ENCODE measurements around the gene DUSP8.

Gene DUSP8

GRCh38 chr11:1559111-1559951 is 12.7 kb downstream of the DUSP8 start:
- no CpG with 5 or more reads among the region's 29 CpGs for WGBS, 2 donors (ENCODE audit: extremely low coverage in 2 of 2, insufficient read length in 2 of 2, insufficient replicate concordance in 1 of 2)
- Histone ChIP-seq H3K27me3 (ENCODE audit: control insufficient read depth in 3 of 3, insufficient read depth in 3 of 3, low read depth in 1 of 3, low read length in 3 of 3) (peaks cover 2 to 39% (median 33%) of the 10 kb centered on the region in 3 experiments), H3K79me1 (ENCODE audit: low read depth, low read length) (peaks cover 3% of the 10 kb centered on the region), H3K4me1 (ENCODE audit: control insufficient read depth in 2 of 2, insufficient read depth in 1 of 2, low read depth in 1 of 2, low read length in 2 of 2) (peaks cover 2 to 16% of the 10 kb centered on the region in 2 donors), H3K9ac (ENCODE audit: low read depth, low read length, poor library complexity) (peak overlapping the region; percentile 1), H2BK15ac (ENCODE audit: low read length) (no peak overlapping the region), H2BK5ac (ENCODE audit: low read length) (peak overlapping the region; percentile 42), H3K23ac (ENCODE audit: low read depth, low read length, poor library complexity) (peak overlapping the region; percentile 3), H2BK120ac (ENCODE audit: low read depth, low read length) (no peak overlapping the region), H3K4me2 (ENCODE audit: insufficient read depth, low read length, poor library complexity, severe bottlenecking) (no peak overlapping the region), H3K14ac (ENCODE audit: low read length) (peak overlapping the region; percentile 94), H3K18ac (ENCODE audit: low read length) (peak overlapping the region; percentile 71), H3K4ac (ENCODE audit: low read length) (peak overlapping the region; percentile 53), H2AFZ (ENCODE audit: low read length) (no peak overlapping the region), H3K9me3 (replicated peaks in 1 of 2; ENCODE audit: control insufficient read depth in 2 of 2, insufficient read depth in 1 of 2, low read depth in 1 of 2, low read length in 2 of 2) (peaks cover 0 to 3% of the 10 kb centered on the region in 2 donors), H2BK12ac (ENCODE audit: low read length) (peak overlapping the region; percentile 31), H4K8ac (ENCODE audit: low read depth, low read length) (no peak overlapping the region), H2AK5ac (ENCODE audit: low read depth, low read length) (peak overlapping the region; percentile 84), H3K27ac (replicated peaks; ENCODE audit: low read length) (no peak overlapping the region), H3K4me3 (ENCODE audit: low read length in 2 of 2) (no peak overlapping the region), H3K36me3 (replicated peaks in 1 of 2; ENCODE audit: control insufficient read depth in 2 of 2, insufficient read depth in 2 of 2, low read length in 2 of 2) (peaks cover 0 to 8% of the 10 kb centered on the region in 2 donors), H4K91ac (ENCODE audit: low read depth, low read length, poor library complexity) (no peak overlapping the region)
- DNase-seq (ENCODE audit: low spot score) = no peak

- H3K4ac ChIP-seq (ENCODE audit: low read length) = no peak overlapping the region
- peak overlapping the region; percentile 94 for H3K14ac ChIP-seq (ENCODE audit: low read length)
- no peak overlapping the region for H2BK5ac ChIP-seq (ENCODE audit: low read length)
- H3K27me3 ChIP-seq (ENCODE audit: control insufficient read depth in 3 of 3, insufficient read depth in 3 of 3, low read depth in 1 of 3, low read length in 3 of 3) = peaks cover 2 to 44% (median 37%) of the 10 kb centered on the region in 3 experiments
- no CpG with 5 or more reads among the region's 12 CpGs for WGBS, 2 donors (ENCODE audit: extremely low coverage in 2 of 2, insufficient read length in 2 of 2, insufficient replicate concordance in 1 of 2)
- peak overlapping the region; percentile 44 for H3K18ac ChIP-seq (ENCODE audit: low read length)
- H3K23ac ChIP-seq (ENCODE audit: low read depth, low read length, poor library complexity) = peak overlapping the region; percentile 34
- no peak overlapping the region for H4K8ac ChIP-seq (ENCODE audit: low read depth, low read length)
- H2AFZ ChIP-seq (ENCODE audit: low read length) = no peak overlapping the region
- no peak overlapping the region for H4K91ac ChIP-seq (ENCODE audit: low read depth, low read length, poor library complexity)
- peaks cover under 1% of the 10 kb centered on the region for H3K79me1 ChIP-seq (ENCODE audit: low read depth, low read length)
- no peak overlapping the region for H3K27ac ChIP-seq (replicated peaks; ENCODE audit: low read length)
- H2BK15ac ChIP-seq (ENCODE audit: low read length) = no peak overlapping the region
- peaks cover 0 to 10% of the 10 kb centered on the region in 2 donors for H3K4me1 ChIP-seq (ENCODE audit: control insufficient read depth in 2 of 2, insufficient read depth in 1 of 2, low read depth in 1 of 2, low read length in 2 of 2)
- H2BK120ac ChIP-seq (ENCODE audit: low read depth, low read length) = no peak overlapping the region
- DNase-seq (ENCODE audit: low spot score) = no peak
- H2AK5ac ChIP-seq (ENCODE audit: low read depth, low read length) = peak overlapping the region; percentile 84
- no peak overlapping the region for H3K4me2 ChIP-seq (ENCODE audit: insufficient read depth, low read length, poor library complexity, severe bottlenecking)
- H3K36me3 ChIP-seq (replicated peaks in 1 of 2; ENCODE audit: control insufficient read depth in 2 of 2, insufficient read depth in 2 of 2, low read length in 2 of 2) = peaks cover 0 to 8% of the 10 kb centered on the region in 2 donors
- H3K9me3 ChIP-seq (replicated peaks in 1 of 2; ENCODE audit: control insufficient read depth in 2 of 2, insufficient read depth in 1 of 2, low read depth in 1 of 2, low read length in 2 of 2) = no peaks in the 10 kb centered on the region
- H2BK12ac ChIP-seq (ENCODE audit: low read length) = peak overlapping the region; percentile 31
- H3K9ac ChIP-seq (ENCODE audit: low read depth, low read length, poor library complexity) = no peak overlapping the region
- H3K4me3 ChIP-seq (ENCODE audit: low read length in 2 of 2) = peak overlapping the region in 1 of 2 donors; percentile 42
These were observed 13.3 kb downstream of the DUSP8 start for GRCh38 chr11:1558775-1559110.

- no peak overlapping the region for H2BK5ac ChIP-seq (ENCODE audit: low read length)
- peaks cover 0 to 10% of the 10 kb centered on the region in 2 donors for H3K4me1 ChIP-seq (ENCODE audit: control insufficient read depth in 2 of 2, insufficient read depth in 1 of 2, low read depth in 1 of 2, low read length in 2 of 2)
- H3K4ac ChIP-seq (ENCODE audit: low read length) = no peak overlapping the region
- H3K14ac ChIP-seq (ENCODE audit: low read length) = peak overlapping the region; percentile 94
- WGBS, 2 donors (ENCODE audit: extremely low coverage in 2 of 2, insufficient read length in 2 of 2, insufficient replicate concordance in 1 of 2) = no CpG with 5 or more reads among the region's 29 CpGs
- no peak overlapping the region for H3K4me2 ChIP-seq (ENCODE audit: insufficient read depth, low read length, poor library complexity, severe bottlenecking)
- no peak overlapping the region for H3K4me3 ChIP-seq (ENCODE audit: low read length in 2 of 2)
- H4K91ac ChIP-seq (ENCODE audit: low read depth, low read length, poor library complexity) = no peak overlapping the region
- no peak overlapping the region for H4K8ac ChIP-seq (ENCODE audit: low read depth, low read length)
- H2AK5ac ChIP-seq (ENCODE audit: low read depth, low read length) = peak overlapping the region; percentile 84
- peak overlapping the region; percentile 34 for H3K23ac ChIP-seq (ENCODE audit: low read depth, low read length, poor library complexity)
- H3K79me1 ChIP-seq (ENCODE audit: low read depth, low read length) = no peaks in the 10 kb centered on the region
- H2BK15ac ChIP-seq (ENCODE audit: low read length) = peak overlapping the region; percentile 78
- H2AFZ ChIP-seq (ENCODE audit: low read length) = no peak overlapping the region
- H3K9ac ChIP-seq (ENCODE audit: low read depth, low read length, poor library complexity) = no peak overlapping the region
- H2BK12ac ChIP-seq (ENCODE audit: low read length) = peak overlapping the region; percentile 41
- H2BK120ac ChIP-seq (ENCODE audit: low read depth, low read length) = no peak overlapping the region
- H3K36me3 ChIP-seq (replicated peaks in 1 of 2; ENCODE audit: control insufficient read depth in 2 of 2, insufficient read depth in 2 of 2, low read length in 2 of 2) = peaks cover 0 to 8% of the 10 kb centered on the region in 2 donors
- no peak for DNase-seq (ENCODE audit: low spot score)
- H3K27ac ChIP-seq (replicated peaks; ENCODE audit: low read length) = no peak overlapping the region
- H3K27me3 ChIP-seq (ENCODE audit: control insufficient read depth in 3 of 3, insufficient read depth in 3 of 3, low read depth in 1 of 3, low read length in 3 of 3) = peaks cover 2 to 47% (median 41%) of the 10 kb centered on the region in 3 experiments
- H3K9me3 ChIP-seq (replicated peaks in 1 of 2; ENCODE audit: control insufficient read depth in 2 of 2, insufficient read depth in 1 of 2, low read depth in 1 of 2, low read length in 2 of 2) = no peaks in the 10 kb centered on the region
- peak overlapping the region; percentile 44 for H3K18ac ChIP-seq (ENCODE audit: low read length)
These were observed 13.9 kb downstream of the DUSP8 start for GRCh38 chr11:1557904-1558774.
